GM12891 (cell line): Measurements from ENCODE around the gene ANKRD16.

Source experiments
- DNase-seq: peaks from one replicate; pipeline ENCODE4 v3.0.0; 2011; ENCODE audit warnings: low spot score; ENCODE audit not compliant: insufficient read length
- FAIRE-seq: peaks from 2 replicates; lab custom pipeline; 2011; peaks lifted over from hg19 to GRCh38; lab: Jason Lieb, UNC
- PAX5 ChIP-seq: IDR thresholded peaks from 2 replicates; pipeline ENCODE4 v1.6.1; 2011; ENCODE audit warnings: low read length, moderate library complexity, mild to moderate bottlenecking; ENCODE audit not compliant: insufficient read depth, severe bottlenecking
- POLR2A ChIP-seq: IDR thresholded peaks from 2 replicates; pipeline ENCODE4 v1.6.1; 2011; ENCODE audit warnings: low read depth, low read length, control low read depth
- POLR2AphosphoS5 ChIP-seq: IDR thresholded peaks from 2 replicates; pipeline ENCODE4 v1.6.1; 2011; ENCODE audit warnings: low read depth, low read length, control low read depth
- POU2F2 ChIP-seq: IDR thresholded peaks from 2 replicates; pipeline ENCODE4 v1.6.1; 2011; ENCODE audit warnings: low read depth, mild to moderate bottlenecking, control low read depth, low read length, moderate library complexity
- SPI1 ChIP-seq: IDR thresholded peaks from 2 replicates; pipeline ENCODE4 v1.6.1; 2011; ENCODE audit warnings: low read depth, low read length, control low read depth
- TAF1 ChIP-seq: IDR thresholded peaks from 2 replicates; pipeline ENCODE4 v1.6.1; 2011; ENCODE audit warnings: low read depth, low read length, control low read depth

ANKRD16 gene

DNA sequence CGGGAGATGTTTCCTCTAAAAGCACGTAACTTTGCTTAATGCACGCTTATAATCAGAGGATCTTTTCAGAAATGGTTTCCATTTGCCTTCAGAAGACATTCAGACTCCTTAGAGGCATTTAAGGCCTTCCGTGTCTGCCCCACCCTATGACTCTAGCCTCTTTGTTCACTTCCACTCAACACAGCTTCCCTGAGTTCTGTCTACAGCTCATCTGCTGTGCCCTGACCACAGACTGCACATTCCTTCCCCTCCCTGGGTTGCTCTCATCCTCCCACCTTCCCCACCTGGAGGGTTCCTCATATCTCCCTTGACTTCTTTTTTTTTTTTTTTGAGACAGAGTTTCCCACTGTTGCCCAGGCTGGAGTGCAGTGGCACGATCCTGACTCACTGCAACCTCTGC, 17.0 kb upstream of the ANKRD16 start:
- no peak for TF ChIP-seq TAF1
- FAIRE-seq (no peak), DNase-seq (no peak)

DNA sequence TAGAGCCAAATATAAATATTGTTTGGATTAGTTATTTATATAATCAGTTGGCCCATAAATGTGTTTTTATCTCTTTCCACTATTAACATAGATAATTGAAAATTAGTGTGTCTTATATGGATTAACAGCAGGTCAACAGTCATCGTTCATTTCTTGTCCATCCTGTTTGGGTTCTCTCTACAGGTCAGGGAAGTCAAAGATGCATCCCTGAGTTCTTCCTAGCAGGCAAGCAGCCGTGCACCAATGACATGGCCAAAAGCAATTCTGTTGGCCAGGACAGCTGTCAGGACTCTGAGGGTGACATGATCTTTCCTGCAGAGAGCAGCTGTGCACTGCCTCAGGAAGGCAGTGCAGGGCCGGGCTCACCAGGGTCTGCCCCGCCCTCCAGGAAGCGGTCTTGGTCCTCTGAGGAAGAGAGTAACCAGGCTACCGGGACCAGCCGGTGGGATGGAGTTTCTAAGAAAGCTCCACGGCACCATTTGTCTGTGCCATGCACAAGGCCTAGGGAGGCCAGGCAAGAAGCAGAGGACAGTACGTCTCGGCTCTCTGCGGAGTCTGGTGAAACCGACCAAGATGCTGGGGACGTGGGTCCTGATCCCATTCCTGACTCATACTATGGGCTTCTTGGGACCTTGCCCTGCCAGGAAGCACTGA, 16.3 kb upstream of the ANKRD16 start:
- DNase-seq (no peak), FAIRE-seq (no peak)
- no peak for TF ChIP-seq TAF1
- no peak for TF ChIP-seq POLR2AphosphoS5
- TF ChIP-seq POU2F2 = no peak
- TF ChIP-seq SPI1 = no peak
- TF ChIP-seq PAX5 = no peak
- TF ChIP-seq POLR2A = no peak

DNA sequence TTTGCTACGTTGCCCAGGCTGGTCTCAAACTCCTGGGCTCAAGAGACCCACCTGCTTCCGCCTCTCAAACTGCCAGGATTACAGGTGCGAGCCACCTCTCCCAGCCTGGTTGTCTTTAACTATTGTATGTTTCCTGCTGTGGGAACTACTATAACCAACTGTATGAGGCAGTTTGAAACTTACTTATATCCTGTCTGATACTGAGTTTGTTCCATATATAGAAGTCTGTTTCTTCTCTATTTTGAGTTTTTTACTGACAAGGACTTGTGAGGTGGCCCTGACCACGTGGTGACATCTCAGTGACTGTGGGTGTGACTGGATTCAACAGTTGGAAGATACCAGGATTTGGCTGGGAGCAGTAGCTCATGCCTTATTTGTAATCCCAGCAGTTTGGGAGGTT, 14.5 kb upstream of the ANKRD16 start:
- no peak for TF ChIP-seq POLR2A
- no peak for TF ChIP-seq POU2F2
- TF ChIP-seq TAF1 = no peak
- TF ChIP-seq PAX5 = no peak
- TF ChIP-seq SPI1 = no peak
- no peak for TF ChIP-seq POLR2AphosphoS5
- peak; percentile 82 for FAIRE-seq
- DNase-seq = peak; percentile 38

DNA sequence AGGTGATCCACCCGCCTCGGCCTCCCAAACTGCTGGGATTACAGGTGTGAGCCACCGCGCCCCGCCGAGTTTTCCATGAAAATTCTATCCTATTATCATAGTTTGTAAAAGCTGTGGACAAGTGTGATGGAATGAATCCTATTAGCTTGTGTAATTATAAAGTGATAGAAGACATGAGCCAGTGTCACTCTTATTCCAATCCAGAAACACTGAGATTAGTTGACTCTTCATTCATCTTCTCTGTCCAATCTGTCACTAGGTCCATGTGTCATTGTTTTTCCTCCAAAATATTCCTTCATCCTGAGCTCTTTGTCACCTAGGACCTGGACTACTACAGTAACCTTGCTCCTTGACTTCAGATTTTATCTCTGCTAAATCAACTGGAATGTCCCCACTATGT, 13.9 kb upstream of the ANKRD16 start:
- no peak for TF ChIP-seq POU2F2
- TF ChIP-seq TAF1 = no peak
- no peak for TF ChIP-seq PAX5
- no peak for TF ChIP-seq SPI1
- no peak for TF ChIP-seq POLR2AphosphoS5
- TF ChIP-seq POLR2A = no peak
- FAIRE-seq (no peak), DNase-seq (no peak)

DNA sequence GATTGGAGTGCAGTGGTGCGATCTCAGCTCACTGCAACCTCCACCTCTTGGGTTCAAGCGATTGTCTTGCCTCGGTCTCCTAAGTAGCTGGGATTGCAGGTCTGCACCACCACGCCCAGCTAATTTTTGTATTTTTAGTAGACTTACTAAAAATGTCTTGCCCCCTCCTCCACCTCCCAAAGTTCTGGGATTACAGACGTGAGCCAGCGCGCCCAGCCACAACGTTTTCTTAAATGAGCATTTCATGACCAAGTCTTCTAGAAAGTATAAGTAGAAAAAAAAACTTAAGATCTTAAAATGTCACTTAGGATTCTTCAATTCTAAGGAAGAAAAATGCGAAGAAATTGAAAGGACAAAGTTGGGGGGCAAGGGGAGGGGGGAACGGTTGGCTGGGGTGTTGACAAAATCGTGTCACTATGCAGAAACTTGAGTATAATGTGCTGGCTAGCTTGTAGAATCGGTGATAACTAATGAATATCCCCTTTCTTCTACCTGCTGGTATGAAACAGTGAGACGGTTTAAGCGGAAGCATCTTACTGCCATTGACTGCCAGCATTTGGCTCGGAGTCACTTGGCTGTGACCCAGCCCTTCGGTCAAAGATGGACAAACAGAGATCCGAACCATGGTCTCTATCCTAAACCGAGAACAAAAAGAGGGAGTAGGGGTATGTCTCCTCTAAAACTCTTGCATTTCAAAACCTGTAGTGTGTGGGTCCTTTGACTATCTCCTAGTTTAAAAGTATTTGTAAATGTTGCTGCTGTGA, 13.0 kb upstream of the ANKRD16 start:
- no peak for DNase-seq
- TF ChIP-seq POLR2AphosphoS5 (no peak), POU2F2 (no peak), TAF1 (no peak), PAX5 (no peak), SPI1 (no peak), POLR2A (no peak)

DNA sequence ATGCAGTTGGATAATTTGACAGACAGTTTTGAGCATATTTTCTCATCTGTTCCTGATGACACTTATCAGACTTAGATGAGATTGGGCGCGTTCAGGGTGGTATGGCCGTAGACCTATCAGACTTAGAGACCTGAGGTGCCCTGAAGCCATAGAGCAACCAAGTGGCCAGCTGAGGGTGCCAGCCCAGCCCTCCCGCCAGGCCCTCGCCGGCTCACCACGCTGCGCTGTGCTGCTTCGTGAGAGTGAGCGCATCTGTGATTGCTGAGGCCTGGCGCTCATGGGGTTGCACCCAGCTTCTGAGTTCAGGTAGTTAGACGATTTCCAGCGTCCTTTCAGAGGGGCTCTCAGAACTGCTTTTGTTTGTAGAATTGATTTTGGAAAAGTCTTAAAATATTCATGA, 10.6 kb upstream of the ANKRD16 start:
- FAIRE-seq = no peak
- TF ChIP-seq SPI1 = no peak
- TF ChIP-seq POLR2A = no peak
- no peak for TF ChIP-seq PAX5
- no peak for TF ChIP-seq TAF1
- TF ChIP-seq POU2F2 = no peak
- TF ChIP-seq POLR2AphosphoS5 = no peak
- DNase-seq = no peak

More for the DNA sequence above, 13.0 kb upstream of the ANKRD16 start:
- FAIRE-seq = no peak

DNA sequence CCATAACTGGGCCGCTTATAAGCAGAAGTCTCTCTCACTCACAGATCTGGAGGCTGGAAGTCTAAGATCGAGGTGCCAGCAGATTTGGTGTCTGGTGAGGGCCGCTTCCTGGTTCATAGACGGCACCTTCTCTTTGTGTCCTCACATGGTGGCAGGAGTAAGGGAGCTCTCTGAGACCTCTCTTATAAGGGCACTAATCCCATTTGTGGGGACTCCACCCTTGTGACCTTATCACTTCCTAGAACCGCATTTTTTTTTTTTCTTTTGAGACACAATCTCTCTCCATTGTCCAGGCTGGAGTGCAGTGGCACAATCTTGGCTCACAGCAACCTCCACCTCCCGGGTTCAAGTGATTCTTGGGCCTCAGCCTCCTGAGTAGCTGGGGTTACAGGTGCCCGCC, 8.5 kb upstream of the ANKRD16 start:
- TF ChIP-seq POLR2AphosphoS5 = no peak
- TF ChIP-seq PAX5 = no peak
- TF ChIP-seq POLR2A = no peak
- FAIRE-seq (no peak), DNase-seq (no peak)

DNA sequence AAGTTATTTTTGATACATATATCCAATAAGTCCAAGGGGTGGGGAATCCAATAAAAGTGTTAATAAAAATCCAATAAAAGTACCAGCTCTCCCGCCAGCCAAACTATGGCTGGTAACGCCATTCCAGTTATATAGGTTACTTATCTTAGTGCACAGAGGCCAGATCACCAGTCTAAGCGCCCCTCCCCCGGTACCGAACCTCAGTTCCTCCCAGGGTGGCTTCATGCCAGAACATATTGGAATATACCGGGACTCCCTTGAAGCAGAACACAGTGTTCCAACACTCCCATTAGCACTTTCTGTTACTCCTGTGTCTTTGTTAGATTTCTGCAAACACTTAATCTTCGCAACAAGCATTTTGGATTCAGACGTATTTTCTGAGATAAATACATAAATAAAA, 7.8 kb upstream of the ANKRD16 start:
- FAIRE-seq (no peak), DNase-seq (no peak)
- TF ChIP-seq POLR2AphosphoS5 (no peak), POU2F2 (no peak), TAF1 (no peak), PAX5 (no peak), SPI1 (no peak), POLR2A (no peak)

DNA sequence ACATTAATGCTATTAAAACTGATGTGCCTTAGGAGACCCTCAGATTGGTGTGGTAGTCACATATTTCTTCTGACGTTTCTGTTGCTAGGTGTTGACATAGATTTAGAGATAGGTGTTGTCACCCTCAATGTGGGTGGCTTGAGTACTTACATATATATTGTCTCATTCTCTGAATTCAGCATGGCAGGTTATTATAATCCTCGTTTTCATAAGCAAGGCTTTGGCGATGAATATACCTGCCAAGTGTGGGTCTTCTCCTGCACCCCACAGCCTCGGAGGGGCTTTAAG, 7.3 kb upstream of the ANKRD16 start:
- DNase-seq (no peak), FAIRE-seq (no peak)
- TF ChIP-seq TAF1 (no peak), SPI1 (no peak)

DNA sequence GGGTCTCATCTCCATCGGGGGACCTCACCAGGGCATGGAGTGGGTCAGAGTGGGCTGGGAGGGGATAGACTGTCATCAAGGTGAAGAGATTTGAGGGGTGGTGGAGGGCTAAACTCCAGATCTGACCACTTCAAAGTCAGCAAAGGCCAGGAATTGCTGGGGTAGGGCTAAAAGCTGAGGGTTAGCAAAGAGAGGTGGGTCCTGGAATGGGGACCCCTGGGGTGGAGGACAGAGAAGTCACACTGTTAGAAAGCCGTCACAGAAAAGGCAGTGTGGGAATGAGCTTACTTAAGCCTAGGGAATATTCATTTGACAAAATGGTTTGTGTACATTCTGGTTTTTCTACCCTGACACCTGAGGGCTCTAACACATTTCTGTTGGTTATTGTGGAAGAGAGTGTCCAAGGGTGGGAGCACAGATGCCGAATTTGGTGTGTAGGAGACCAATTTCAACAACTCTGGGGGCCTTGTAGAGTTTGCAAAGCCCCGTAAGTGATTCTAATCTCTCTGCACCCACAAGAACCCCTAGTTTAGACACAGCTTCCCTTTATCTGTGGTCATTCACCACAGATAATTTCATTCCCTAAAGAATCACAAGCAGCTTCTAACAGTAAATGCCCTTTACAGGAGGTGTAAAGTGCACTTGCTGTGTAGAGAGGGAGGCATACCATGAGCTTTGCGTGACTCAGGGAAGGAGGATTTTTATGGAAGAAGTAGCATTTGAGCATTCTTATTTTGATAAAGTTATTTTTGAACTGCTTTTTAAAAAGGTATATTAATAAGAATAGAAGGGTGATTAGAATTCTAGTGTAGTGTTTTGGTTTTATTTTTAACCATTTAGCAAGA, 6.7 kb upstream of the ANKRD16 start:
- no peak for FAIRE-seq
- TF ChIP-seq POLR2A (0 out of 2 replicates have a peak, but pooled peaks have one; percentile 20), PAX5 (no peak), POLR2AphosphoS5 (peak; percentile 35; the same call in 1 of the 2 replicates), SPI1 (no peak), POU2F2 (no peak), TAF1 (no peak)
- no peak for DNase-seq
